Measurements from ENCODE around the gene SAFB2.

The SAFB2 gene

GRCh38 chr19:5578097-5578846, 44.3 kb downstream of the SAFB2 start:
- DNase-seq: no peak

GRCh38 chr19:5575590-5575989, 47.0 kb downstream of the SAFB2 start:
- no peak for DNase-seq

- DNase-seq: no peak
Measured at GRCh38 chr19:5572556-5573286, 49.9 kb downstream of the SAFB2 start.

GRCh38 chr19:5571777-5572176, 50.8 kb downstream of the SAFB2 start:
- no peak for DNase-seq

DNA sequence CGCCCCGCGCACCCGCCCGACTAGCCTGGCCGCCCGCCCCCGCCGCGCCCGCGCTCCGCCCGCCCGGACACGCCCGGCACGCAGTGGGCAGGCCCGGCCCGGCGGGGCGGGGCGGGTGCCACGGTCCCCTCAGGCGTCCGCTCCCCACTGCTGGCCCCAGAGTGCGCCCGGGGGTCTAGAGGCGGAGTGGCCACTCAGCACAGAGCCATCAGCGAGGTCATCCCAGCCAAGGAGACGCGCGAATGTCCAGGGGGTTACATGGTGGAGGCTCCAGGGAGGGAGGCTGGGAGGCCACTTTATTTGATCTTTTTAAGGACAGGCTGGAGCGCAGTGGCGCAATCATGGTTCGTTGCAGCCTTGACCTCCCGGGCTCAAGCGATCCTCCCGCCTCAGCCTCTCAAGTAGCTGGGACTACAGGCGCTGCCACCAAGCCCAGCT, 54.6 kb downstream of the SAFB2 start:
- no peak for DNase-seq

DNA sequence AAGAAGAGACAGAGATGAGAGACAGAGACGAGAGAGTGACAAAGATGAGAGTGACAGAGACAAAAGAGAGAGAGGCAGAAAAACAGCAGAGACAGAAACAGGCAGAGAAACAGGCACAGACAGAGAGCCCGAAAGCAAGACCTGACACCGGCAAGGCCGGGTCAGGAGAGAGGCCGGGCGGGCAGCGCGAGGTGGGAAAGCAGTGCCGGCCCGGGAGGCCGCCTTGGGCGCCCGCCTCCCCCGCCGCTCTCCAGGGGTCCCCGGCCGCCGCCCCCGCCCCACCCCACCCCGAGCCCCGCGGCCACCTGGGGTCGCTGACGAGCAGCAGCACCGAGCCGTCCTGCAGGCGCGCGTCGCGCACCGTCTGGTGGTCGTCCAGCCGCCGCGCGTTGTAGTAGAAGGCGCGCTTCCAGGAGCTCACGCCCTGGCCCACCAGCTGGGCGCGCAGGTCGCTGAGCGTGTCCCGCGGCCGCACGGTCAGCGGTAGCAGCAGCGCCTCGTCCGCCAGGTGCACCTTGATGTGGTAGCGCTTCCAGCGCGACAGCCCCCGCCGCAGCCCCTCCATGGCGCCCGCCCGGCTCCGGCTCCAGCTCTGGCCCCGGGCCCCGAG, 55.1 kb downstream of the SAFB2 start, which contains the start of gene TINCR:
Gene TINCR, minus strand, starts transcription at position 594 of the 610 bp plus-strand sequence.
- no peak for DNase-seq

DNA sequence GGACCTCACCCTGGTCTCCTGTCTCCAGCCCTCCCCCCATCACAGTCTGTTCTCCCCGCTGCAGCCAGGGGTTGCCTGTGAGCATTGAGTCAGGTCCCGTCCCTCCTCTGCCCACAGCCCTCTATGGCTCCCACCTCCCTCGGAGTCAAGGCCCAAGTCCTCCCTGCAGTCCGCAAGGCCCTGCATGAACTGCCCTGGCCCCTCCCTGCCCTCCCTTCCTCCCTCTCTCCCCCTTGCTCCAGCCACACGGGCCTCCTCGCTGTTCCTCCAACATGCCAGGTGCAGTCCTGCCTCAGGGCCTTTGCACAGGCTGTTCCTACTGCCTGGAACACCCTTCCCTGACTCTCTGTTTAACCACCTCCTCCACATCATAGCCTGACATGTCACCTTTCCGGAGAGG, 57.6 kb downstream of the SAFB2 start:
- DNase-seq: no peak

DNA sequence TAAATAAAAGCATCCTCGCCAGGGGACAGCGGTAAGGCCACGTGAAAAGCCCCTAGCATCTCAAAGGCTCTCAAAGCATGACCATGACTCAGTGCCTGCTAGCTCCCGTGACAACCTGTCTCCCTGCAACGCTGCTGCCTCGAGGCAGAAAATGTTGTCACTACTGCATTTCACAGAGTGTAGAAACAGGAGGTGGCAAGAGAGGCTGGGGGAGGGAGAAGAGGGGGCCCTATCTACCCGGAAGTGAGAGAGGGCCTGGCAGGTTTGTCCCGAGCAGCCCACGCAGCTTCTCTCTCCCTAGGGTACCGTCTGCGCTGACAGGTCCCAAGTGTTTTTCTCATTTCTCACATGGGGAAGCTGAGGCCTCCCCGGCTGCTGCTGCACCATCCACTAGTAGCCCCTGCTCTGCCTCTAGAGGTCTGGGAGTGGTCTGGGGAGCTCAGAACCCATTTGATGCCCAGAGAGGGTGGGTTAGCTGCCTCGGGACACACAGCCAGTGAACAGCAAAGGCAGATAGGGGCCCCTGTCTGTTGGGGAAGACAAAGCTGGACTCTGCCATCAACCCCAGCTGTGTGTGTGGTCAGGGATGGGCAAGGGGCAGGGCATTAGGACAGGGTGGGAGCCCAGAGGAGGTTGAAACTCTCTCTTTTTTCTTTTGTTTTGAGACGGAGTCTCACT, 58.5 kb downstream of the SAFB2 start:
- no peak for DNase-seq

- no peak for DNase-seq
Measured at GRCh38 chr19:5563008-5563431, 59.6 kb downstream of the SAFB2 start.

DNA sequence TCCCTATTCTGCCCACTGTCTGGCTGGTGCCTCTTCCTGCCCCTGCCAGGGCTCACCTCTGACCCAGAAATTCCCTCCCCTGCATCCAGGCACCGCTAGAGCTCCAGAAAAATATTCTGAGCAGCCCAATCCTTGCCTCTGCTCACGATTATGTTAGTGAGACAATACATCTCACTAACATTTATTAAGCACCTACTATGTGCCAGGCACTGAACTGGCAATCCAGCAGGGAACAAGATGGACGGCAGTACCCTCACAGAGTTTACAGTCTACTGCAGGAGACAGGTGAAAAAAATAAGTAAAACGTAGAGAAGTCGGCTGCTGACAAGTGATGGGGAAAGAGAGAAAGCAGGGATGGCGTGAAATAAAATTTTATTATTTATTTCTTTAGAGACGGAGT, 60.3 kb downstream of the SAFB2 start:
- no peak for DNase-seq

GRCh38 chr19:5561559-5561958, 61.0 kb downstream of the SAFB2 start:
- no peak for DNase-seq

- no peak for DNase-seq
Measured at GRCh38 chr19:5560156-5560555, 62.4 kb downstream of the SAFB2 start.

GRCh38 chr19:5559804-5560133, 62.8 kb downstream of the SAFB2 start:
- no peak for DNase-seq

DNA sequence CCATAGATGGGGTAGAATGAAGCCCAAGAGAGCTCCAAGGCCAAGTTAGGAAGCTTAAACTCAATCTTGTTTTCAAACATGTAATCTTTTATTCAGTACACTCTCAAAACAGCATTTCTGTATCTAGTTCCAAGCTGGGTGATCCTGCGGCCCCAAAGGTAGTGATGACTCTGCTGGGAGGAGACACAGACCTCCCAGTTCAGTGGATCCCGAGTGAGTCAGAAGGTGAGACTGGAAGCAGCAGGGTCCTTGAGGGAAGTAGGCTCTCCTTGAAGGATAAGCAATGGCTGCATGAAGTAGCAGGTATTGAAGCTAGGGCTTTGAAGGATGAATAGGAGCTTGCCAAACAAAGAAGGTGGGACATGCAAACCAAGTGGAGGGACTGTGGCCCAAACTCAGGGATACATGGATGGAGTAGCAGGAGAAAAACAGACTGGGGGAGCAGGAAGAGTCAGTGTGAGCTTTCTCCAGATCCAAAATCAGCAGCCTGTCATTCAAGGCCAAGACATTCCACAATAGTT, 64.4 kb downstream of the SAFB2 start:
- no peak for DNase-seq

DNA sequence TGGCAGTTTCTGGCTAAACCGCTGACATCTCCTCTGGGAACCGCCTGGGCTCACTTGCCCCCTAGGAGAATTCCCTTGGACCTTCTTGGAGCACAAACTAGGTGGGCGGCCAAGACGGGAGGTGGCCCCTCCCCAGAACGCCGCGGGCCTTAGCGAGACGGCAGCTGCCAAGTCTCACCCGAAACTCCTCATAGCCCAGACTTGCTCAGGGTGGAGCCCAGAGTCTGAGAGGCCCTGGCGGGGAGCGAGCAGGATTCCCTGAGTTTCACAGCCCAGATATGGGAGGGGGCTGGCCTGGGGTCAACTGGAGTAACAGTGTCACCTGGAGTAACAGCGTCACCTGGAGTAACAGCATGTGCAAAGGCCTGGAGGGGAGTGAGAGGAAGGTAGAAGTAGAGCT, 64.9 kb downstream of the SAFB2 start:
- no peak for DNase-seq

DNA sequence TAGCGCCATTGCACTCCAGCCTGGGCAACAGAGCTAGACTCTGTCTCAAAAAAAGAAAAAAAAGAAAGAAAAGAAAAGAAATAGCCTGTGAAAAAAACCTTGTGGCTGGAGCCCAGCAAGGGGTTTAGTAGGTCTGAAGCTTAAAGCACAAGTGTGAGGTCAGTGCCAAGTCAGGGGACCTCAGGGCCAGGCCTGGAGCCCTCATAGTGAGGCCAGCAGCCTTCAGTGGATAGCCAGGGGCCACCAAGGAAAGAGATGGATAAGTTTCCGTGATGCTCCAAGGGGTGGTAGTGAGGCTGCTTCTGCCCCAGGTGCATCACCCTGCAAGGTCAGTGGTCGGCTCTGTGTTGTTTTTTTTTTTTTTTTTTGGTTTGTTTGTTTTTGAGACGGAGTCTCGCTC, 67.7 kb downstream of the SAFB2 start:
- no peak for DNase-seq

- DNase-seq: no peak
Measured at GRCh38 chr19:5553892-5554291, 68.7 kb downstream of the SAFB2 start.

- DNase-seq: no peak
Measured at GRCh38 chr19:5547881-5548280, 74.7 kb downstream of the SAFB2 start.

GRCh38 chr19:5545984-5546383, 76.6 kb downstream of the SAFB2 start:
- no peak for DNase-seq

GRCh38 chr19:5545051-5545450, 77.5 kb downstream of the SAFB2 start:
- no peak for DNase-seq

GRCh38 chr19:5542665-5543064, 79.9 kb downstream of the SAFB2 start:
- no peak for DNase-seq

- DNase-seq: no peak
Measured at GRCh38 chr19:5541456-5541855, 81.1 kb downstream of the SAFB2 start.

DNA sequence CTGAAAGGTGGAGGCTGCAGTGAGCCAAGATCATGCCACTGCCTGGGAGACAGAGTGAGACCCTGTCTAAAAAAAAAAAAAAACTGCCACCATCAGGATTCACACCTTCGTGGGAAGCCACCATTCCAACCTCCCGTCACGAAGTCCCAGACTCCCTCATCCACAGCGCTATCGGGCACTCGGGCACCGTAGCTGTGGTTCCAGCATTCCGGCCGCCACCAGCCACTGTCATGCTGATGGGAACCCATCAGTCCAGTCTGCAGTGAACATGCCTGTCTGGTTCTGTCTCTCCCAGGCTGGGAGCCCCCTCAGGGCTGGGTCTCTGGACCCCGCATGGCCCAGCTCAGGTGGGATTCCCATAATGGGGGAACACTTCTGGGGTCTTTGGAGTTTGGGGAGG, 82.4 kb downstream of the SAFB2 start:
- no peak for DNase-seq

Measured in GOT3 (cell line).